HepG2 (cell line): ENCODE measurements around the gene RIPOR1. TPM values are rescaled to one million over a fixed set of nuclear protein-coding genes. Genes with fewer than 3 reads are reported as not detected.
A peak's percentile ranks its signal among the peaks of the same experiment; 100 is the strongest.

Experiments
- ARNTL ChIP-seq: sonication (generic); formaldehyde crosslinking; IDR thresholded peaks from 2 replicates; pipeline ENCODE4 v1.4.0; 2020; ENCODE audit warnings: mild to moderate bottlenecking, missing genetic modification reagents
- CSRNP1 ChIP-seq: sonication (generic); formaldehyde crosslinking; IDR thresholded peaks from 2 replicates; pipeline ENCODE4 v1.8.1; 2023; ENCODE audit warnings: mild to moderate bottlenecking, missing genetic modification reagents
- KMT2B ChIP-seq: IDR thresholded peaks from 2 replicates; pipeline ENCODE4 v1.6.1; 2016; ENCODE audit warnings: missing genetic modification reagents, missing compliant biosample characterization
- MXI1 ChIP-seq: IDR thresholded peaks from 3 replicates; pipeline ENCODE4 v1.6.1; 2012; ENCODE audit warnings: low read depth, low read length, inconsistent platforms, borderline replicate concordance
- NCOA1 ChIP-seq: sonication (generic); formaldehyde crosslinking; IDR thresholded peaks from 2 replicates; pipeline ENCODE4 v1.9.0; 2021; ENCODE audit warnings: missing genetic modification reagents
- PAX8 ChIP-seq: sonication (generic); formaldehyde crosslinking; IDR thresholded peaks from 2 replicates; pipeline ENCODE4 v1.8.0; 2022; ENCODE audit warnings: mild to moderate bottlenecking, missing genetic modification reagents, borderline replicate concordance
- REXO4 ChIP-seq: sonication (generic); formaldehyde crosslinking; IDR thresholded peaks from 2 replicates; pipeline ENCODE4 v1.8.0; 2022; ENCODE audit warnings: missing genetic modification reagents, mild to moderate bottlenecking, borderline replicate concordance
- SMAD3 ChIP-seq: sonication (generic); formaldehyde crosslinking; IDR thresholded peaks from 2 replicates; pipeline ENCODE4 v1.4.0; 2020; ENCODE audit warnings: missing genetic modification reagents
- SNAI1 ChIP-seq: sonication (generic); formaldehyde crosslinking; IDR thresholded peaks from 2 replicates; pipeline ENCODE4 v1.5.0; 2020; ENCODE audit warnings: mild to moderate bottlenecking, missing genetic modification reagents, borderline replicate concordance
- USF2 ChIP-seq, 2 experiments: sonication (generic) in 1 of 2; formaldehyde crosslinking in 1 of 2; IDR thresholded peaks; 2 replicates each; pipeline versions ENCODE4 v1.5.1 to v1.6.1; 2011 to 2020; ENCODE audit warnings: borderline replicate concordance in 1 of 2, low read depth in 1 of 2, low read length in 1 of 2, mild to moderate bottlenecking in 1 of 2, missing genetic modification reagents in 1 of 2, moderate library complexity in 1 of 2
- ZMAT5 ChIP-seq: sonication (generic); formaldehyde crosslinking; IDR thresholded peaks from 2 replicates; pipeline ENCODE4 v1.5.0; 2020; ENCODE audit warnings: mild to moderate bottlenecking, low read depth, missing genetic modification reagents, borderline replicate concordance
- ZNF180 ChIP-seq: sonication (generic); formaldehyde crosslinking; IDR thresholded peaks from 2 replicates; pipeline ENCODE4 v1.4.0; 2020; ENCODE audit warnings: low read depth, missing genetic modification reagents, borderline replicate concordance
- ZNF274 ChIP-seq: sonication (generic); formaldehyde crosslinking; IDR thresholded peaks from 2 replicates; pipeline ENCODE4 v1.5.1; 2020; ENCODE audit warnings: mild to moderate bottlenecking, missing genetic modification reagents
- ZNF296 ChIP-seq: sonication (generic); formaldehyde crosslinking; conservative IDR thresholded peaks from 2 replicates; pipeline ENCODE4 v1.5.0; 2020; ENCODE audit warnings: mild to moderate bottlenecking, missing genetic modification reagents
- ZNF367 ChIP-seq: sonication (generic); formaldehyde crosslinking; IDR thresholded peaks from 2 replicates; pipeline ENCODE4 v1.4.0; 2020; ENCODE audit warnings: missing genetic modification reagents, borderline replicate concordance
- ZNF556 ChIP-seq: sonication (generic); formaldehyde crosslinking; IDR thresholded peaks from 2 replicates; pipeline ENCODE4 v1.4.0; 2020; ENCODE audit warnings: mild to moderate bottlenecking, missing genetic modification reagents, borderline replicate concordance
- ZNF558 ChIP-seq: sonication (generic); formaldehyde crosslinking; IDR thresholded peaks from 2 replicates; pipeline ENCODE4 v1.9.0; 2022; ENCODE audit warnings: mild to moderate bottlenecking, missing genetic modification reagents, borderline replicate concordance
- ZSCAN31 ChIP-seq: sonication (generic); formaldehyde crosslinking; IDR thresholded peaks from 2 replicates; pipeline ENCODE4 v1.5.0; 2020; ENCODE audit warnings: low read depth, mild to moderate bottlenecking, missing genetic modification reagents
- ZUFSP ChIP-seq: sonication (generic); formaldehyde crosslinking; IDR thresholded peaks from 2 replicates; pipeline ENCODE4 v1.9.0; 2021; ENCODE audit warnings: missing genetic modification reagents, mild to moderate bottlenecking, borderline replicate concordance
- polyA plus RNA-seq, 8 experiments: library from polyadenylated mRNA; depleted of rRNA in 3 of 8; stranded (reverse) in 7 of 8; unstranded in 1 of 8; fragments of >200 nt; fragmentation: Illumina TruSeq in 4 of 8; extraction: Trizol in 4 of 8; gene quantifications; 2 replicates each; pipeline versions ENCODE4 v1.2.1 to v1.2.3, GENCODE V29; 2011 to 2016; ENCODE audit warnings: low read depth in 4 of 8, missing spikeins in 1 of 8, mixed read lengths in 1 of 8; ENCODE audit not compliant: insufficient read depth in 1 of 8
- total RNA-seq, 5 experiments: library from RNA; depleted of rRNA; stranded (reverse); fragments of >200 nt; fragmentation: Illumina TruSeq; extraction: Trizol; gene quantifications; 2 replicates each; pipeline ENCODE4 v1.2.3, GENCODE V29; 2016; ENCODE audit warnings: low read depth in 1 of 5

Gene RIPOR1
- total and polyA plus RNA-seq, 2 of the 13 experiments (the other 11 are each of a cell fraction or from before 2014, with no cell fraction given): 4.6 to 8.1 TPM

- TF ChIP-seq ZNF274 (CRISPR knock-in tag) (no peak), ARNTL (CRISPR knock-in tag) (0 out of 2 replicates have a peak, but pooled peaks have one; percentile 52), SNAI1 (CRISPR knock-in tag) (no peak), ZUFSP (no peak), USF2 (IDR thresholded peaks at IDR 0.05; ENCODE audit: low read depth, low read length) (no peak), USF2 (CRISPR knock-in tag; IDR thresholded peaks at IDR 0.05; ENCODE audit: borderline replicate concordance) (no peak), ZSCAN31 (CRISPR knock-in tag) (no peak), SMAD3 (no peak; the same call in 1 of the 2 replicates), KMT2B (no peak), ZNF367 (CRISPR knock-in tag) (no peak), PAX8 (CRISPR knock-in tag) (no peak), MXI1 (0 out of 3 replicates have a peak, but pooled peaks have one; percentile 23), ZMAT5 (CRISPR knock-in tag) (no peak), ZNF180 (CRISPR knock-in tag) (no peak), CSRNP1 (CRISPR knock-in tag) (no peak), ZNF296 (CRISPR knock-in tag) (0 out of 2 replicates have a peak, but pooled peaks have one; percentile 44), ZNF556 (no peak), ZNF558 (CRISPR knock-in tag) (no peak), NCOA1 (CRISPR knock-in tag) (no peak), REXO4 (CRISPR knock-in tag) (no peak)
Measured at GRCh38 chr16:67546761-67547422, 18.3 kb downstream of the RIPOR1 start (continued).
